T1000 (cell line): ENCODE results near the gene ECD.

Source experiments
- DNase-seq: peaks from one replicate; lab custom pipeline; 2025; ENCODE audit warnings: mixed read lengths; lab: John Stamatoyannopoulos, UW

Gene ECD

GRCh38 chr10:73096449-73097304 is 71.1 kb downstream of the ECD start, which contains the start of gene P4HA1:
TSS of gene P4HA1 (minus strand) at chr10:73096866. CDS start at chr10:73074883, 21,983 bp downstream.
- DNase-seq: peak; percentile 99

- DNase-seq: peak; percentile 56
Observed at GRCh38 chr10:73096041-73096448, 71.8 kb downstream of the ECD start.

DNA sequence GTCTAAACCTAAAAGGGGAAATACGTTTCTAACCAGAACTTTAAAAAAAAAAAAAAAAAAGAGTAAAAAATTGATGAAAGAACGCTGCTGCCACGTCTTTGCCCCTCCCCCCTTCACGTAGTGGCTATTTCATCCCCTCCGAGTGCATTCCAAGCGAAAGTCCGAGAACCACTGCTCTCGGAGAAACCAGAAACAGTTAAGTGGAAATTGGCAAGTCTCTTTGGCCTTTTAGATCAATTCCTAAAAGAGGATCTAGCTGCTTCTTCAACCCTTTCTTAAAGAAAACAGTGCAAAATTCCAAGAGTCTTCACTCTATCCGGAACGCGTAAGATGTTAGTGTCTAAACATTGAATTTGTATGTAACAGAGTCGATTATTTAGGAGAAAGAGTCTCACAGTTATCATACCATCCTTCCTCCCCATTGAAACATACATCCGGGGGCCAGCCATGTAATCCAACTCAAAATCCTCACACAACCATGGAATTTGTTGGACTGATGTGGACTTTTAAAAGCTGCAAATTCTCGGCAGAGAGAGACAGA is 72.3 kb downstream of the ECD start:
- peak; percentile 14 for DNase-seq

- DNase-seq: no peak
Observed at GRCh38 chr10:73094986-73095480, 72.8 kb downstream of the ECD start.

- DNase-seq: no peak
Observed at GRCh38 chr10:73093922-73094850, 73.6 kb downstream of the ECD start.

DNA sequence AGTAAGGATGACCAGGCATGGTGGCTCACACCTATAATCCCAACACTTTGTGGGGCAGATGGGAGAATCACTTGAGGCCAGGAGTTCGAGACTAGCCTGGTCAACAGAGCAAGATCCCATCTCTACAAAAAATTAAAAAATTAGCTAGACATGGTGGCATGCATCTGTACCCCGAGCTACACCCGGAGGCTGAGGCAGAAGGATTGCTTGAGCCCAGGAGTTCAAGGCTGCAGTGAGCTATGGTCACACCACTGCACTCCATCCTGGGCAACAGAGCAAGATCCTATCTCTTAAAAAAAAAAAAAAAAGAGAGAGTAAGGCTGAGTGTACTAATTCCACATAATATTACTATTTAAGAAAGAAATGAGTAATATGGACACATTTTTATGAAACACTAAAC is 75.0 kb downstream of the ECD start:
- no peak for DNase-seq

- no peak for DNase-seq
Observed at GRCh38 chr10:73088304-73088703, 79.5 kb downstream of the ECD start.

GRCh38 chr10:73086816-73087215 is 81.0 kb downstream of the ECD start:
- no peak for DNase-seq

GRCh38 chr10:73084209-73084608 is 83.6 kb downstream of the ECD start:
- DNase-seq: no peak
